DMS 273 (cell line): ENCODE measurements around the gene KCNJ14.

ENCODE experiments used
- DNase-seq: peaks from one replicate; lab custom pipeline; 2025; ENCODE audit not compliant: unreplicated experiment; lab: John Stamatoyannopoulos, UW

The KCNJ14 gene

GRCh38 chr19:48445256-48445605, 10.1 kb upstream of the KCNJ14 start:
- DNase-seq: peak; percentile 93

- peak; percentile 99 for DNase-seq
Observed at GRCh38 chr19:48445606-48446481, 9.5 kb upstream of the KCNJ14 start, which contains the start of gene GRWD1. TSS of gene GRWD1 (plus strand) at chr19:48445983. CDS start at chr19:48446006, 23 bp downstream.

GRCh38 chr19:48446579-48446978, 8.8 kb upstream of the KCNJ14 start:
- DNase-seq: no peak

- no peak for DNase-seq
Observed at GRCh38 chr19:48448563-48448962, 6.8 kb upstream of the KCNJ14 start.

GRCh38 chr19:48450441-48450840, 4.9 kb upstream of the KCNJ14 start:
- no peak for DNase-seq

- no peak for DNase-seq
Observed at GRCh38 chr19:48450863-48451262, 4.5 kb upstream of the KCNJ14 start.

GRCh38 chr19:48451624-48452023, 3.8 kb upstream of the KCNJ14 start:
- no peak for DNase-seq

GRCh38 chr19:48452289-48453190, 2.8 kb upstream of the KCNJ14 start:
- DNase-seq: no peak

GRCh38 chr19:48454150-48454730, 1.1 kb upstream of the KCNJ14 start:
- DNase-seq: no peak

GRCh38 chr19:48455908-48456562, 661 bp downstream of the KCNJ14 start:
- DNase-seq: no peak

- no peak for DNase-seq
Observed at GRCh38 chr19:48456864-48457263, 1.5 kb downstream of the KCNJ14 start.

- no peak for DNase-seq
Observed at GRCh38 chr19:48458016-48458415, 2.6 kb downstream of the KCNJ14 start.

GRCh38 chr19:48461651-48461981, 6.2 kb downstream of the KCNJ14 start:
- no peak for DNase-seq

GRCh38 chr19:48461982-48462655, 6.7 kb downstream of the KCNJ14 start:
- DNase-seq: peak; percentile 44

GRCh38 chr19:48465215-48465614, 9.8 kb downstream of the KCNJ14 start:
- no peak for DNase-seq

GRCh38 chr19:48466561-48467325, 11.4 kb downstream of the KCNJ14 start:
- no peak for DNase-seq

- peak; percentile 100 for DNase-seq
Observed at GRCh38 chr19:48468772-48469288, 13.5 kb downstream of the KCNJ14 start.

- peak; percentile 90 for DNase-seq
Observed at GRCh38 chr19:48469289-48469881, 14.0 kb downstream of the KCNJ14 start, which contains the start of gene CYTH2. TSS of gene CYTH2 (plus strand) at chr19:48469369. CDS start at chr19:48469508, 139 bp downstream.
